Measurements from ENCODE around the gene SFXN4. TPM values are rescaled to one million over a fixed set of nuclear protein-coding genes. Genes with fewer than 3 reads are reported as not detected.
"Not testable (repeated sequence)": the region's sequence is repeated elsewhere in the genome, so short reads cannot be mapped to it uniquely, and the experiment has no call there.

SFXN4 gene
- total RNA-seq, 3 donors from 2014 or later: 14.6 to 25.2 (median 18.6) TPM

GRCh38 chr10:119162452-119163092 lies 2.9 kb downstream of the SFXN4 start:
- H3K9me3 ChIP-seq: no peaks in the 10 kb centered on the region
- DNase-seq (ENCODE audit: low spot score in 2 of 2): no peak
- no peak for TF ChIP-seq POLR2A (IDR thresholded peaks at IDR 0.05)
- TF ChIP-seq POLR2AphosphoS5 (IDR thresholded peaks at IDR 0.05): no peak
- no peak for TF ChIP-seq CTCF (IDR thresholded peaks at IDR 0.05)
- H3K27me3 ChIP-seq: no peaks in the 10 kb centered on the region
- H3K4me1 ChIP-seq: peaks cover 0 to 4% of the 10 kb centered on the region in 2 donors
- H3K4me3 ChIP-seq: no peak overlapping the region
- no peak overlapping the region for H3K27ac ChIP-seq
- no peaks in the 10 kb centered on the region for H3K36me3 ChIP-seq
- intact Hi-C loops (cut with DNase I; ENCODE audit: low total_unique reads): no loop called here

GRCh38 chr10:119161680-119162451 lies 3.6 kb downstream of the SFXN4 start:
- DNase-seq (ENCODE audit: low spot score in 2 of 2): no peak
- TF ChIP-seq POLR2AphosphoS5 (IDR thresholded peaks at IDR 0.05) (no peak), CTCF (IDR thresholded peaks at IDR 0.05) (no peak), POLR2A (IDR thresholded peaks at IDR 0.05) (no peak)
- no peaks in the 10 kb centered on the region for H3K36me3 ChIP-seq
- H3K4me3 ChIP-seq: no peak overlapping the region
- intact Hi-C loops (cut with DNase I; ENCODE audit: low total_unique reads): no loop called here
- no peaks in the 10 kb centered on the region for H3K27me3 ChIP-seq
- H3K4me1 ChIP-seq: peaks cover 0 to 4% of the 10 kb centered on the region in 2 donors
- H3K27ac ChIP-seq: no peak overlapping the region
- no peaks in the 10 kb centered on the region for H3K9me3 ChIP-seq

- Histone ChIP-seq H3K4me1 (no peaks in the 10 kb centered on the region), H3K9me3 (no peaks in the 10 kb centered on the region), H3K27me3 (no peaks in the 10 kb centered on the region), H3K27ac (no peak overlapping the region), H3K36me3 (no peaks in the 10 kb centered on the region), H3K4me3 (no peak overlapping the region)
- TF ChIP-seq POLR2AphosphoS5 (IDR thresholded peaks at IDR 0.05) (no peak), CTCF (IDR thresholded peaks at IDR 0.05) (no peak), POLR2A (IDR thresholded peaks at IDR 0.05) (no peak)
- intact Hi-C loops (cut with DNase I; ENCODE audit: low total_unique reads): no loop called here
- no peak for DNase-seq (ENCODE audit: low spot score in 2 of 2)
These were observed 6.2 kb downstream of the SFXN4 start for GRCh38 chr10:119159332-119159731.

- Histone ChIP-seq H3K4me1 (no peaks in the 10 kb centered on the region), H3K4me3 (no peak overlapping the region), H3K27ac (no peak overlapping the region), H3K36me3 (no peaks in the 10 kb centered on the region), H3K9me3 (no peaks in the 10 kb centered on the region), H3K27me3 (no peaks in the 10 kb centered on the region)
- intact Hi-C loops (cut with DNase I; ENCODE audit: low total_unique reads): no loop called here
- DNase-seq (ENCODE audit: low spot score in 2 of 2): no peak
- no peak for TF ChIP-seq CTCF (IDR thresholded peaks at IDR 0.05)
- no peak for TF ChIP-seq POLR2AphosphoS5 (IDR thresholded peaks at IDR 0.05)
- TF ChIP-seq POLR2A (IDR thresholded peaks at IDR 0.05): no peak
These were observed 11.9 kb downstream of the SFXN4 start for GRCh38 chr10:119153661-119154060.

GRCh38 chr10:119153041-119153440 lies 12.5 kb downstream of the SFXN4 start:
- TF ChIP-seq CTCF (IDR thresholded peaks at IDR 0.05) (no peak), POLR2A (IDR thresholded peaks at IDR 0.05) (no peak), POLR2AphosphoS5 (IDR thresholded peaks at IDR 0.05) (no peak)
- Histone ChIP-seq H3K27me3 (no peaks in the 10 kb centered on the region), H3K4me3 (no peak overlapping the region), H3K36me3 (no peaks in the 10 kb centered on the region), H3K4me1 (no peaks in the 10 kb centered on the region), H3K9me3 (no peaks in the 10 kb centered on the region), H3K27ac (no peak overlapping the region)
- no peak for DNase-seq (ENCODE audit: low spot score in 2 of 2)
- intact Hi-C loops (cut with DNase I; ENCODE audit: low total_unique reads): no loop called here

GRCh38 chr10:119151601-119152000 lies 13.9 kb downstream of the SFXN4 start:
- DNase-seq (ENCODE audit: low spot score in 2 of 2); H3K4me1 ChIP-seq; H3K36me3 ChIP-seq; H3K27me3 ChIP-seq; intact Hi-C loops (cut with DNase I; ENCODE audit: low total_unique reads); H3K9me3 ChIP-seq; H3K4me3 ChIP-seq; H3K27ac ChIP-seq: not testable (repeated sequence)
